ENCODE results near the gene PROSER3.

DNA sequence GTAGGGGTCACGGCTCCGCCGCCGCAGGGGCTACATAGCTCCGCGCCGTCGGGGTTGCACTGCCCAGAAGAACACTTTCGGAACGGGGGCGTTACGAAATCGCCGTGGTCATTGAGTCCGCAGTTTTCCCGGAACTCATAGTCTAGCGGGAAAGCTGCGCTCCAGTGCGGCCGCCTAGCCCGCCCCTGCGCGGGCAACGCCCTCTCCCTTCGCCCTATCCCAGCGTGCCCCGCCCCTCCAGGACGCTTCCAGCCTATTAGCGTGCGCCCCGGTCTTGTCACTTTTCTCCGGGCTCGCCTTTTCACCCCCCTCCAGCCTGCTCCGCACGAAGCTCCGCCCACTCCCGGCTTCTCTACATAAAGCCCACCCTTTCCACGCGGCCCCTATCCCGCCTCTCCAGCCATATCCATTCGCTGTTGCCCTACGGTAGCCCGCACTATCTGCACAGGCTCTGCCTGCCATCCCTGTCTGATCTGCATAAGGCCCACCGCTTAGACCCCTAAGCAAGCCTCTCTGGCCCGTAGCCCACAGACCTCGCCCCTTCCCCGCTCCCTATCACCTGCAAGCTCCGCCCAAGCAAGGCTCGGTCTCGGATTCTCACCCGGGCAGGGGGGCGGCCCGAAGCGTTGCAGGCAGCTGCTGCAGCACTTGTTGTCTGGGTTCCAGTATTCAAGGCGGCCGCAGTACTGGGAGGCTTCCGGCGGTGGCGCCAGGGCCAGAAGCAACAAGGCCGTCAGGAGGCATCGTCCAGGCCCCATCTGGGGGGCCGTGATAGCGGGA is 17.4 kb upstream of the PROSER3 start:
- TF ChIP-seq CTCF (IDR thresholded peaks at IDR 0.05) (no peak), POLR2A (IDR thresholded peaks at IDR 0.05) (no peak)
